A549 treated with AZD2906 at 1 μM for 4 hours (cell line): ENCODE measurements around the gene TMPRSS12. TPM values are rescaled to one million over a fixed set of nuclear protein-coding genes. Genes with fewer than 3 reads are reported as not detected.

Source experiments
- total RNA-seq: library from RNA; stranded (reverse); fragments of 200-300 nt; extraction: Qiagen RNA extraction; gene quantifications from 5 replicates; pipeline ENCODE4 v1.2.3, GENCODE V29; 2022

TMPRSS12 gene, protein sequence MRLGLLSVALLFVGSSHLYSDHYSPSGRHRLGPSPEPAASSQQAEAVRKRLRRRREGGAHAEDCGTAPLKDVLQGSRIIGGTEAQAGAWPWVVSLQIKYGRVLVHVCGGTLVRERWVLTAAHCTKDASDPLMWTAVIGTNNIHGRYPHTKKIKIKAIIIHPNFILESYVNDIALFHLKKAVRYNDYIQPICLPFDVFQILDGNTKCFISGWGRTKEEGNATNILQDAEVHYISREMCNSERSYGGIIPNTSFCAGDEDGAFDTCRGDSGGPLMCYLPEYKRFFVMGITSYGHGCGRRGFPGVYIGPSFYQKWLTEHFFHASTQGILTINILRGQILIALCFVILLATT
- total RNA-seq: not detected in 5 replicates

DNA sequence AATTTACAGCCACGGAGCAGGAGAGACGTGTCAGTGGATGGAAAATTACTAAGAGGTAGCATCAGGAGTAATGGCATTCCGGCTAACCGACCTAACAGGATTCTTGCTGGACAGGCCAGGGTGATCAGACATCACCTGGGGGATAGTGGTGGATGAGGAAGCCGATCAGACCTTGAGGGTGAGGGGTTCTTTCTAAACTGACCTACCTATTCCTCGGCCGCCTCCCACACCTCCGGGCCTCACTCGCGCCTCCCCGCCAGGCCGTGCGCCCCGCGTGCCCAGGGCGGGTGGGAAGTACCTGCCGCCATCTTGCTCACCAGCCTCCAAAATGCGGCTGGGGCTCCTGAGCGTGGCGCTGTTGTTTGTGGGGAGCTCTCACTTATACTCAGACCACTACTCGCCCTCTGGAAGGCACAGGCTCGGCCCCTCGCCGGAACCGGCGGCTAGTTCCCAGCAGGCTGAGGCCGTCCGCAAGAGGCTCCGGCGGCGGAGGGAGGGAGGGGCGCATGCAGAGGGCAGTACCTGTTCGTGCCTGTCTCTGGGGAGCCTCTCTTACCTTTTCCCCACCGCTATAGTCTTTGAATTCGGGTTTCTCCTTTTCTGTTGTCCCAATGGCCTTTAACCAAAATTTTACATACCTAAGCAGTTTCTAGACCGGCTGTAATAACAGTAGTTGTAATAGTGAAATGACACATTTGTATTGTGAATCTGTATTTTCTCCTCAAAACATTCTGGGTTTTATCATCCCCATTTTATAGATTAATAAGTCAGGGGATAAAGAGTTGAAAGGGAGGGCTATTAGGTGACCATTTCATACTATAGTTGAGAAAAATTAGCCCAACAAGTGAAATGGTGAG, at the start of gene TMPRSS12:
TSS of gene TMPRSS12 (plus strand) at position 290 of the 857 bp plus-strand sequence. CDS start at position 329, 39 bp downstream.

Other genes starting within 250 kb of the TMPRSS12 start
- 37.5 to 44.0 TPM (median 40.3 TPM) in 5 replicates for gene ATF1, start 78.8 kb upstream of the TMPRSS12 start, total RNA-seq
- gene HIGD1C, start 109.6 kb downstream of the TMPRSS12 start, total RNA-seq: not detected in 5 replicates
- 17.6 to 22.9 TPM (median 20.3 TPM) in 5 replicates for gene SLC11A2, start 183.5 kb downstream of the TMPRSS12 start, total RNA-seq
- gene LETMD1, start 205.4 kb downstream of the TMPRSS12 start, total RNA-seq: 20.5 to 23.8 TPM (median 22.3 TPM) in 5 replicates
- gene CSRNP2, start 240.7 kb downstream of the TMPRSS12 start, total RNA-seq: 11.3 to 13.3 TPM (median 12.7 TPM) in 5 replicates